K562 (cell line): Measurements from ENCODE around the gene FBXW9.

Experiments used
- JUN ChIP-seq, 2 experiments: sonication (generic) in 1 of 2; formaldehyde crosslinking in 1 of 2; IDR thresholded peaks; 2 replicates each; pipeline versions ENCODE4 v1.6.1 to v1.8.0; 2012 to 2022; ENCODE audit warnings: borderline replicate concordance in 2 of 2, mild to moderate bottlenecking in 2 of 2, improper control_type of control experiment in 1 of 2, low read depth in 1 of 2, low read length in 1 of 2, missing genetic modification reagents in 1 of 2
- MAFK ChIP-seq: IDR thresholded peaks from 2 replicates; pipeline ENCODE4 v1.6.1; 2011; ENCODE audit warnings: low read length, improper control_type of control experiment
- MXI1 ChIP-seq: IDR thresholded peaks from 2 replicates; pipeline ENCODE4 v1.6.1; 2011; ENCODE audit warnings: low read depth, mild to moderate bottlenecking, improper control_type of control experiment, low read length
- MYBL2 ChIP-seq, 2 experiments: fragments of 450-650 bp in 1 of 2; sonication (generic) in 1 of 2; formaldehyde crosslinking in 1 of 2; IDR thresholded peaks; 2 replicates each; pipeline versions ENCODE4 v1.6.1 to v1.8.1; 2017 to 2022; ENCODE audit warnings: borderline replicate concordance in 1 of 2, inconsistent platforms in 1 of 2, low read depth in 1 of 2, mild to moderate bottlenecking in 1 of 2, missing genetic modification reagents in 1 of 2, moderate library complexity in 1 of 2
- RBBP5 ChIP-seq: fragments of 200-600 bp; sonication (generic); IDR thresholded peaks from 2 replicates; pipeline ENCODE4 v1.6.1; 2012; ENCODE audit warnings: borderline replicate concordance, mild to moderate bottlenecking, low read length, control low read depth, inconsistent platforms; ENCODE audit not compliant: insufficient read depth, poor library complexity, severe bottlenecking
- RCOR1 ChIP-seq, 2 experiments: IDR thresholded peaks; 2 replicates each; pipeline ENCODE4 v1.6.1; 2012; ENCODE audit warnings: low read depth in 2 of 2, low read length in 2 of 2, borderline replicate concordance in 1 of 2, improper control_type of control experiment in 1 of 2
- ZNF24 ChIP-seq: fragments of 450-650 bp; IDR thresholded peaks from 2 replicates; pipeline ENCODE4 v1.6.1; 2016
- ZNF780A ChIP-seq: fragments of 250-450 bp; sonication (Bioruptor Pico); IDR thresholded peaks from 2 replicates; pipeline ENCODE4 v1.5.0; 2021; ENCODE audit warnings: mild to moderate bottlenecking
- TF ChIP-seq, protein P1 (sequence below): sonication (generic); formaldehyde crosslinking; IDR thresholded peaks from 2 replicates; pipeline ENCODE4 v1.8.1; 2023; ENCODE audit warnings: mild to moderate bottlenecking, missing genetic modification reagents, moderate library complexity
- TF ChIP-seq, protein P2 (sequence below): fragments of 200-600 bp; sonication (generic); IDR thresholded peaks from one replicate; pipeline ENCODE4 v1.6.1; 2012; ENCODE audit warnings: mild to moderate bottlenecking, low read depth, low read length, inconsistent platforms
- TF ChIP-seq, protein P3 (sequence below), 3 experiments: IDR thresholded peaks in 2 of 3; conservative IDR thresholded peaks in 1 of 3; 2 replicates each; pipeline ENCODE4 v1.5.1; 2011 to 2012; ENCODE audit warnings: low read length in 3 of 3, mild to moderate bottlenecking in 3 of 3, control low read depth in 2 of 3, improper control_type of control experiment in 1 of 3, inconsistent platforms in 1 of 3, low read depth in 1 of 3, mixed read lengths in 1 of 3, moderate library complexity in 1 of 3; ENCODE audit not compliant: insufficient read depth in 2 of 3

DNA sequence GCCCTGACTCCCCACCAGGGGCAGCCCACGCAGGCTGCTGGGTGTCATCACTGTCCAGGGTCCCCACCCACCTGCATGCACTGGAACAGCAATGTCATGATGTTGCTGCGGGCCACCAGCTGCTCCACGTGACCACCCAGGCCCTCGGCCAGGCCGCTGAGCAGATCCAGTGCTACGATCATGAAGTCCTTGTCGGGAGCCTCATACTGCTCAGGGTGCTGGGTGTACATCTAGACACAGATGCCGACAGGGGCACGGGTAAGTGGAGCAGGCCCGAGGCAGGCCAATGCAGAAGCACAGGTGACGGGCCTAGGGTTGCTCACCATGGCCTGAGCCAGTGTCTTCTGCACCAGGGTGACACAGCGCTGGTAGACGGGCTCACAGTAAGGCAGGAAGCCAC lies 8.7 kb upstream of the FBXW9 start:
- TF ChIP-seq, protein P1, sequence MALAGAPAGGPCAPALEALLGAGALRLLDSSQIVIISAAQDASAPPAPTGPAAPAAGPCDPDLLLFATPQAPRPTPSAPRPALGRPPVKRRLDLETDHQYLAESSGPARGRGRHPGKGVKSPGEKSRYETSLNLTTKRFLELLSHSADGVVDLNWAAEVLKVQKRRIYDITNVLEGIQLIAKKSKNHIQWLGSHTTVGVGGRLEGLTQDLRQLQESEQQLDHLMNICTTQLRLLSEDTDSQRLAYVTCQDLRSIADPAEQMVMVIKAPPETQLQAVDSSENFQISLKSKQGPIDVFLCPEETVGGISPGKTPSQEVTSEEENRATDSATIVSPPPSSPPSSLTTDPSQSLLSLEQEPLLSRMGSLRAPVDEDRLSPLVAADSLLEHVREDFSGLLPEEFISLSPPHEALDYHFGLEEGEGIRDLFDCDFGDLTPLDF (CRISPR knock-in tag): no peak
- TF ChIP-seq, protein P2, sequence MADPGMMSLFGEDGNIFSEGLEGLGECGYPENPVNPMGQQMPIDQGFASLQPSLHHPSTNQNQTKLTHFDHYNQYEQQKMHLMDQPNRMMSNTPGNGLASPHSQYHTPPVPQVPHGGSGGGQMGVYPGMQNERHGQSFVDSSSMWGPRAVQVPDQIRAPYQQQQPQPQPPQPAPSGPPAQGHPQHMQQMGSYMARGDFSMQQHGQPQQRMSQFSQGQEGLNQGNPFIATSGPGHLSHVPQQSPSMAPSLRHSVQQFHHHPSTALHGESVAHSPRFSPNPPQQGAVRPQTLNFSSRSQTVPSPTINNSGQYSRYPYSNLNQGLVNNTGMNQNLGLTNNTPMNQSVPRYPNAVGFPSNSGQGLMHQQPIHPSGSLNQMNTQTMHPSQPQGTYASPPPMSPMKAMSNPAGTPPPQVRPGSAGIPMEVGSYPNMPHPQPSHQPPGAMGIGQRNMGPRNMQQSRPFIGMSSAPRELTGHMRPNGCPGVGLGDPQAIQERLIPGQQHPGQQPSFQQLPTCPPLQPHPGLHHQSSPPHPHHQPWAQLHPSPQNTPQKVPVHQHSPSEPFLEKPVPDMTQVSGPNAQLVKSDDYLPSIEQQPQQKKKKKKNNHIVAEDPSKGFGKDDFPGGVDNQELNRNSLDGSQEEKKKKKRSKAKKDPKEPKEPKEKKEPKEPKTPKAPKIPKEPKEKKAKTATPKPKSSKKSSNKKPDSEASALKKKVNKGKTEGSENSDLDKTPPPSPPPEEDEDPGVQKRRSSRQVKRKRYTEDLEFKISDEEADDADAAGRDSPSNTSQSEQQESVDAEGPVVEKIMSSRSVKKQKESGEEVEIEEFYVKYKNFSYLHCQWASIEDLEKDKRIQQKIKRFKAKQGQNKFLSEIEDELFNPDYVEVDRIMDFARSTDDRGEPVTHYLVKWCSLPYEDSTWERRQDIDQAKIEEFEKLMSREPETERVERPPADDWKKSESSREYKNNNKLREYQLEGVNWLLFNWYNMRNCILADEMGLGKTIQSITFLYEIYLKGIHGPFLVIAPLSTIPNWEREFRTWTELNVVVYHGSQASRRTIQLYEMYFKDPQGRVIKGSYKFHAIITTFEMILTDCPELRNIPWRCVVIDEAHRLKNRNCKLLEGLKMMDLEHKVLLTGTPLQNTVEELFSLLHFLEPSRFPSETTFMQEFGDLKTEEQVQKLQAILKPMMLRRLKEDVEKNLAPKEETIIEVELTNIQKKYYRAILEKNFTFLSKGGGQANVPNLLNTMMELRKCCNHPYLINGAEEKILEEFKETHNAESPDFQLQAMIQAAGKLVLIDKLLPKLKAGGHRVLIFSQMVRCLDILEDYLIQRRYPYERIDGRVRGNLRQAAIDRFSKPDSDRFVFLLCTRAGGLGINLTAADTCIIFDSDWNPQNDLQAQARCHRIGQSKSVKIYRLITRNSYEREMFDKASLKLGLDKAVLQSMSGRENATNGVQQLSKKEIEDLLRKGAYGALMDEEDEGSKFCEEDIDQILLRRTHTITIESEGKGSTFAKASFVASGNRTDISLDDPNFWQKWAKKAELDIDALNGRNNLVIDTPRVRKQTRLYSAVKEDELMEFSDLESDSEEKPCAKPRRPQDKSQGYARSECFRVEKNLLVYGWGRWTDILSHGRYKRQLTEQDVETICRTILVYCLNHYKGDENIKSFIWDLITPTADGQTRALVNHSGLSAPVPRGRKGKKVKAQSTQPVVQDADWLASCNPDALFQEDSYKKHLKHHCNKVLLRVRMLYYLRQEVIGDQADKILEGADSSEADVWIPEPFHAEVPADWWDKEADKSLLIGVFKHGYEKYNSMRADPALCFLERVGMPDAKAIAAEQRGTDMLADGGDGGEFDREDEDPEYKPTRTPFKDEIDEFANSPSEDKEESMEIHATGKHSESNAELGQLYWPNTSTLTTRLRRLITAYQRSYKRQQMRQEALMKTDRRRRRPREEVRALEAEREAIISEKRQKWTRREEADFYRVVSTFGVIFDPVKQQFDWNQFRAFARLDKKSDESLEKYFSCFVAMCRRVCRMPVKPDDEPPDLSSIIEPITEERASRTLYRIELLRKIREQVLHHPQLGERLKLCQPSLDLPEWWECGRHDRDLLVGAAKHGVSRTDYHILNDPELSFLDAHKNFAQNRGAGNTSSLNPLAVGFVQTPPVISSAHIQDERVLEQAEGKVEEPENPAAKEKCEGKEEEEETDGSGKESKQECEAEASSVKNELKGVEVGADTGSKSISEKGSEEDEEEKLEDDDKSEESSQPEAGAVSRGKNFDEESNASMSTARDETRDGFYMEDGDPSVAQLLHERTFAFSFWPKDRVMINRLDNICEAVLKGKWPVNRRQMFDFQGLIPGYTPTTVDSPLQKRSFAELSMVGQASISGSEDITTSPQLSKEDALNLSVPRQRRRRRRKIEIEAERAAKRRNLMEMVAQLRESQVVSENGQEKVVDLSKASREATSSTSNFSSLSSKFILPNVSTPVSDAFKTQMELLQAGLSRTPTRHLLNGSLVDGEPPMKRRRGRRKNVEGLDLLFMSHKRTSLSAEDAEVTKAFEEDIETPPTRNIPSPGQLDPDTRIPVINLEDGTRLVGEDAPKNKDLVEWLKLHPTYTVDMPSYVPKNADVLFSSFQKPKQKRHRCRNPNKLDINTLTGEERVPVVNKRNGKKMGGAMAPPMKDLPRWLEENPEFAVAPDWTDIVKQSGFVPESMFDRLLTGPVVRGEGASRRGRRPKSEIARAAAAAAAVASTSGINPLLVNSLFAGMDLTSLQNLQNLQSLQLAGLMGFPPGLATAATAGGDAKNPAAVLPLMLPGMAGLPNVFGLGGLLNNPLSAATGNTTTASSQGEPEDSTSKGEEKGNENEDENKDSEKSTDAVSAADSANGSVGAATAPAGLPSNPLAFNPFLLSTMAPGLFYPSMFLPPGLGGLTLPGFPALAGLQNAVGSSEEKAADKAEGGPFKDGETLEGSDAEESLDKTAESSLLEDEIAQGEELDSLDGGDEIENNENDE: no peak
- TF ChIP-seq RCOR1 (IDR thresholded peaks at IDR 0.05; ENCODE audit: borderline replicate concordance in 1 of 2, low read depth in 2 of 2, low read length in 2 of 2) (no peak), MAFK (no peak), ZNF780A (no peak), RBBP5 (no peak), MYBL2 (IDR thresholded peaks at IDR 0.05; ENCODE audit: low read depth) (no peak), MYBL2 (CRISPR knock-in tag; IDR thresholded peaks at IDR 0.05; ENCODE audit: borderline replicate concordance) (no peak), ZNF24 (no peak), MXI1 (no peak), JUN (IDR thresholded peaks at IDR 0.05; ENCODE audit: borderline replicate concordance, low read depth, low read length) (no peak), JUN (CRISPR knock-in tag; IDR thresholded peaks at IDR 0.05; ENCODE audit: borderline replicate concordance) (no peak)
- TF ChIP-seq, protein P3, sequence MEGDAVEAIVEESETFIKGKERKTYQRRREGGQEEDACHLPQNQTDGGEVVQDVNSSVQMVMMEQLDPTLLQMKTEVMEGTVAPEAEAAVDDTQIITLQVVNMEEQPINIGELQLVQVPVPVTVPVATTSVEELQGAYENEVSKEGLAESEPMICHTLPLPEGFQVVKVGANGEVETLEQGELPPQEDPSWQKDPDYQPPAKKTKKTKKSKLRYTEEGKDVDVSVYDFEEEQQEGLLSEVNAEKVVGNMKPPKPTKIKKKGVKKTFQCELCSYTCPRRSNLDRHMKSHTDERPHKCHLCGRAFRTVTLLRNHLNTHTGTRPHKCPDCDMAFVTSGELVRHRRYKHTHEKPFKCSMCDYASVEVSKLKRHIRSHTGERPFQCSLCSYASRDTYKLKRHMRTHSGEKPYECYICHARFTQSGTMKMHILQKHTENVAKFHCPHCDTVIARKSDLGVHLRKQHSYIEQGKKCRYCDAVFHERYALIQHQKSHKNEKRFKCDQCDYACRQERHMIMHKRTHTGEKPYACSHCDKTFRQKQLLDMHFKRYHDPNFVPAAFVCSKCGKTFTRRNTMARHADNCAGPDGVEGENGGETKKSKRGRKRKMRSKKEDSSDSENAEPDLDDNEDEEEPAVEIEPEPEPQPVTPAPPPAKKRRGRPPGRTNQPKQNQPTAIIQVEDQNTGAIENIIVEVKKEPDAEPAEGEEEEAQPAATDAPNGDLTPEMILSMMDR (IDR thresholded peaks at IDR 0.05 in 2 of 3, conservative IDR thresholded peaks at IDR 0.05 in 1 of 3; ENCODE audit: insufficient read depth in 2 of 3, low read depth in 1 of 3, low read length in 3 of 3): no peak
